SKM-1 treated with dmso at 0.1 percent for 144 hours (cell line): ENCODE measurements around the gene ABCB11.
"Not testable (repeated sequence)": the region's sequence is repeated elsewhere in the genome, so short reads cannot be mapped to it uniquely, and the experiment has no call there.

ENCODE experiments used
- DNase-seq: peaks from one replicate; lab custom pipeline; 2025; ENCODE audit not compliant: unreplicated experiment; lab: John Stamatoyannopoulos, UW

The ABCB11 gene

GRCh38 chr2:168939918-168940317 lies 91.2 kb downstream of the ABCB11 start:
- no peak for DNase-seq

DNA sequence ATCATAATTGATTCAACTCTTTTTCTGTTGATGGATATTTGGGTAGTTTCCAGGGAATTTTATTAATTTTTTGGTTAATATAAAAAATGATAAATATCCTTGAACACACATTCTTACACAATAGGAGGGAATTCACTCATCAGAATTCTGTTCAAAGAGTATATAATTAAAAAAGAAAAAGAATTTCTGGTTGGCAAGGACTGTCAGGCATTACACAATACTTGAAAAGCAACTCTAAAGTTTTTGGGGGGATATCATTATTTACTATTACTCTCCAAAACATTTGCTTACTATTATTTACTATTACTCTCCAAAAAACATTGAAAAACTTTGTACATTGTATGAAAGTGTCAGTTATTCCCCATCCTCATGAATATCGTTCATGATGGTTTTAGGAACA lies 92.1 kb downstream of the ABCB11 start:
- DNase-seq, result no peak

- DNase-seq, result no peak
Observed at GRCh38 chr2:168935810-168936581, 95.1 kb downstream of the ABCB11 start.

- DNase-seq, result no peak
Observed at GRCh38 chr2:168934826-168935225, 96.3 kb downstream of the ABCB11 start.

- DNase-seq, result not testable (repeated sequence)
Observed at GRCh38 chr2:168932174-168932573, 99.0 kb downstream of the ABCB11 start.

- DNase-seq, result no peak
Observed at GRCh38 chr2:168930242-168930641, 100.9 kb downstream of the ABCB11 start.

DNA sequence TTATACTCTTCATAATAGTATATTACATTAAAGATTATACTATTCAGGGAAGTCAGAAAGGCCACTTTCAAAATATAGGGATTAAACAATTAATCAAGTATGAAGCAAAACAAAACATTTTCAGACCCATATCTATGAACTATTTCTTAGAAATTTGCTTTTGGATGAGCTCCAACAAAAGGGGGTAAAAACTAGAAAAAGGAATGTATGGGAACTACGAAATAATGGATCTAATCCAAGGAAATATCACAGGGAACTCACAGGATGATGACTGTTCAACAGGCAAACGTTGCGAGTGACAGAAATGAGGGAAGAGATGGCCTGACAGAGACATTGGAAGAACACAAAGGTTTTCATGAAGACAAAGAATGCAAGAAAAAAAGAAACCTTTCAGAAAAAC lies 102.1 kb downstream of the ABCB11 start:
- DNase-seq, result no peak

GRCh38 chr2:168928113-168928831 lies 102.9 kb downstream of the ABCB11 start:
- DNase-seq, result no peak

DNA sequence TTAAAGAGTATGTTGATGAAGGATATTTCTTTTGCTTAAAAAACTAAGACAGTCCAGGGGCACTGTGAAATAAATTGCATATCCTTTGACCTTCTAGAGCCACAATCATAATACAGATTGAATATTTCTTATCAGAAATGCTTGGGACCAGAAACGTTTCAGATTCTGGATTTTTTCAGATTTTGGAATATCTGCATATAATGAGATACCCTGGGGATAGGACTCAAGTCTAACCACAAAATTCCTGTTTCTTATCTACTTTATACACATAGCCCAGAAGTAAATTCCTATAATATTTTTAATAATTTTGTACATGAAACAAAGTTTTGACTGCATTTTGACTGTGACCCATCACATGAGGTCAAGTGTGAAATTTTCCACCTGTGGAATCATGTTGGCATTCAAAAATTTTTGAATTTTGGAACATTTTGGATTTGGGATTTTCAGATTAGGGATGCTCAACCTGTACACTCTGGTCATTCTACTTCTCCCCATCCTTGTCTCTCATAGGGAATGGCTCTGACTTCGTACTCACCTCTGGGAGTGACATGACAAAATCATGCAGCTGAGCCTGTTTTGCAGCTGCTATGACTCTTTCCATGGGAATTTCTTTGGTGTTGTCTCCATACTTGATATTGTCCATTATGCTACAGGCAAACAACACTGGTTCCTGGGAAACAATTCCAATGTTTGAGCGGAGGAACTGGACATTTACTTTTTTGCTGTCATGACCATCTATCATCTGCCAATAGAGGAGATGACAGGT lies 104.3 kb downstream of the ABCB11 start:
- no peak for DNase-seq

GRCh38 chr2:168920504-168921157 lies 110.5 kb downstream of the ABCB11 start:
- peak; percentile 59 for DNase-seq

DNA sequence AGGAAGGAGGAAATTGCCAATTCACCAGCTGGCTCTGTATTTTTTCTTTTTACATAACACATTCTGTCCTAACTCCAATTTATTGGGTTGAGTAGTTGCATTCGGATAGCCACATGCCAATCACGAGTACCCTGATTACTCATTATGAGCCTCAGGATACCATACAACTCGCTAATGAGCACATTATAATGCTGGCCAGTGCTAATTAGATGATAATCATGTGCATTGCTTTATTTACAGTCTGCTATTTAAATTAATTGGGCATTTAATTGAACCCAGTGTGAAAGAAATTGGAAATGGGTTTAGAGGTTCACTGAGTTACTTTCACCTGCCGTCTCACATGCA lies 114.8 kb downstream of the ABCB11 start:
- no peak for DNase-seq

DNA sequence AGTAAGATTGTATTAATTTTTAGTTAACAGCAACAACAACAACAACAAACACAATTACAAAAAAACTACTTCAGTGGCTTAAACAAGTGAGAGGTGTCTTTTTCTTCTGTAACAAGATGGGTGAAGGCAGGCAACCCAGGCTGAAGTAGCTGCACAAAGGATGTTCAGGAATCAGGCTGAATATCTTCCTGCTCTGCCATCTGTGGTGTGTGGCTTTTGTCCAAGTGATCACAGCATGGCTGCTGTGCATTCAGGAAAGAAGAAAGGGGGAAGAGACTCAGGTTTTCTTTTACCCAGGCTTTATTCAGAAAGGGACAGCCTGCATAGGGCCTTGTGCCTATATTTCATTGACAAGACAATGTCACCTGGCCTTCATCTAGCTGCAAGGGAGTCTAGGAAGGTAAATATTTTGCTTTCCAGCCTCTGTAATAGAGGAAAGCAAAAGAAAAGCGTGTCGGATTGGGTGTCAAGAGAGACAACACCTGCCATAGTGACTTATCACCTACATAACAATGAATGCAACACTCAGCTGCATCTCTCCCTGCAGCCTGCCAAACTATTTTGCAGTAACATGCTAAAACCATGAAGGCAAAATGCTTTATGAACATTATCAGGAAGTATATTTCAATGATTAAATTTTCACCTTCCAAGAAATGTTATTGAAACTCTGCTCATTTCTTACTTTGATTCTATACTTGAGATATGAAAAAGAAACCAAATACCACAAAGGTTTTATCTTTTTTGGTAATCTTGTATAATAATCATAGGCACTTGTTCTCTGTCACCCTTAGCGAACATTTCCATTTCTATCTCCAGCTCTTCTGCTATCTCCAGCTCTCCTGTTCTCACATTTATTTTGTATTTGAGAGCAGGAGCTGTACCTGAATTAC lies 115.4 kb downstream of the ABCB11 start:
- DNase-seq, result no peak

DNA sequence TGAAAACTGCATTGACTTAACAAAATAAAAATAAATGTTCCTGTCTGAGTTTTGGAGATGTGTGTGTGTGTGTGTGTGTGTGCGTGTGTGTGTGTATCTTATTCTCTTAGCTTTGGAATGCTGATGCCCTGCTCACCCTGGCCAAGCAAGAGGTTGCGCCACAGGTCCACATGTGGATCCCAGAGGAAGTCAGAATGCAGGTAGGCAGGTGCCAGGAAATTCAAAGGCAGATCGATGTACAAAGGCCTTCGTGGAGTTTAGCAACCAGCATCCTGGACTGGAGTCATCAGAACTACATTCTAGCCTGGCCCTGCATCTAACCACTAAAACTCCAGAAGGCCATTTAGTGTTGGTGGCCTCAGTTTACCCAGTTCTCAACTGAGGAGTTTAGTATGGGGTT lies 117.6 kb downstream of the ABCB11 start:
- DNase-seq, result no peak

DNA sequence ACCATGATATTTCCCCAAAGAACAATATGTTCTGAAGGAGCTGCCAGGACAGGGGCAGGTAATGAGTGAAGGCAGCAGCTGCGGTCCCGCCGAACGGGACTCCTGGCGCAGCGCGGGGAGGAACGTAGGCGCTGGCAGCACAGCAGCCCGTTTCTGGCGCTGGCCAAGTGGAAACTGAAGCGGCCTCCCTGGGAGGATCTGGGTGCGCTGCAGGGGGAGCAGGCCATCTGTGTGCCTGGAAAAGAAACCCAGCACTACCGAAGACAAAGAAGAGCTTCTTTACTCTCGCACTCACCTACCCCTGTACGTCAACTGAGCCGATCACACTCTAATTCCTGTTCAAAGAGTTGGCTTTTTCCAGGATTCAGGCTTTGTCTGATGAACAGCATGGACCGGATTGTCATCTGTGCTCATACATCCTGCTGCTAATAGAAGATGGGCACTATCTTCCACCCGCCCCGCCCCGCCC lies 118.2 kb downstream of the ABCB11 start:
- DNase-seq, result no peak

GRCh38 chr2:168912466-168912865 lies 118.7 kb downstream of the ABCB11 start:
- no peak for DNase-seq

- no peak for DNase-seq
Observed at GRCh38 chr2:168910330-168910729, 120.8 kb downstream of the ABCB11 start.

- no peak for DNase-seq
Observed at GRCh38 chr2:168907940-168908662, 123.0 kb downstream of the ABCB11 start.

DNA sequence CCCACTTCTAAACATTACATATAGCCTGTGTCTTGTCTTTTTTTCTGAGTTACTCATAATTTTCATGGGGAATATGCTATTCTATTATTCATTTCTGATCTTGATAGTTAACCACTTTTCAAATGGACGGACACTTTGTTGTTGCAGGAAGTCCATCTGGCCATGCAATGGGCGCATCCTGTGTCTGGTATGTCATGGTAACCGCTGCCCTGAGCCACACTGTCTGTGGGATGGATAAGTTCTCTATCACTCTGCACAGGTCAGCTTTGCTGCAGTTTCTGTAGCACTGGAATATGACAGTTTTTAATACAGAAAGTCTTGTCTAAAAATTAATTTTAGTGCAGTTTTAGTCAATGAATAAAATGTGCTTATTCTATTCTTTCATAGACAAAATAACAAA lies 126.8 kb downstream of the ABCB11 start:
- no peak for DNase-seq

DNA sequence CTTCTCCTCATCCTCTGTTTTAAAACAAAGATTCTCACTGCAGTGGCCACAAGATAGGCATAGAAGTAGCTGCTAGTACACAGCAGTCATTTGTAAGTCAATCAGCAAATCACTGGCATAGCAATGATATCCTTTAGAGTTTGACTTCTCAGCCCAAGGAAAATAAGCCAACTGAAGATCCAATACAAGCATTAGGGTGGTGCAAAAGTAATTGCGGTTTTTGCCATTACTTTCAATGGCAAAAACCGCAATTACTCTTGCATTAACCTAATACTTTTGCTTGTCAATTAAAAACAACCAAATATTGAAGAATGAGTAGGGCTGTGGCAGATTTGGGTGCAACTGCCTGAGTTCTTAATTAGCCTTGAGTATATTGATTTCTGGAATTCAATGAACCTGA lies 127.2 kb downstream of the ABCB11 start:
- no peak for DNase-seq

GRCh38 chr2:168901003-168901402 lies 130.1 kb downstream of the ABCB11 start, which contains the start of gene G6PC2:
Gene G6PC2 (plus strand): TSS chr2:168901291. CDS start chr2:168901332, 41 bp downstream.
- DNase-seq, result no peak
